NCI-H2107 (cell line): ENCODE data around the gene OPCML.

Experiments
- DNase-seq: peaks from one replicate; lab custom pipeline; 2025; lab: John Stamatoyannopoulos, UW

Gene OPCML

DNA sequence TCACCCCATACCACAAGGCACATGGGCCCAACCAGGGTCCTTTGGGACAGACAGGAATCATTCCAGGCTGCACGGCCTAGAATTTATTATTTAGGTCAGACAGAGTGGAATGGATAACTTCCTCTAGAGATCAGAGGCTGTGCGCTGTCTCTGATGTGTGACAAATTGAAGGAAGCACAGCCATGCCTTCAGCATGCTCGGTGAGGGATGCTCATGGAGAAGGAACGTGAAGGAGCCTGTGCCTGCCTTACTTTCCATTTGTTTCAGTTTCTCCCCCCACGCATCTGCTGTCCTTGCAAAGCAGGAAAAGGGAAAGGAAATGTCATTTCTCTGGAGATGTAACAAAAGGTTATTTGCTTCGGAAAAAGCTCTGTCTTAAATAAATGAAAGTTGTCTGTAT is 644.1 kb downstream of the OPCML start:
- no peak for DNase-seq

DNA sequence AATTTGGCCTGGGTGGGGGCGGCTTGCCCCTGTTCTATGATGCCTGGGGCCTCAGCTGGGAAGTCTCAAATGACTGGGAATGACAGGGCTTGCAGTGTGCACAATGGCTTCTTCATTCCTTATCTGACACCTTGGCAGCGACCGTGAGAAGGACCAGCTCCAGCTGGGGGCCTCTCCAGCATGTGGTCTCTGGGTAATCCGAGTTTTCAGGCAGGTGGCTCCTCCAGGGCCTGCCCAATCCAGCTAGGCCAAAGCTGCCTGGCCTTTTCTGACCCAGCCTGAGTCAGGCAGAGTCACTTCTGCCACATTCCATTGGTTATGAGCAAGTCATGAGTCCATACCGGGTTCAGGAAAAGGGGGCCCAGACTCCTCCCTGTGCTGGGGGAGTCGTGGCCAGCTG is 646.0 kb downstream of the OPCML start:
- DNase-seq, result no peak

DNA sequence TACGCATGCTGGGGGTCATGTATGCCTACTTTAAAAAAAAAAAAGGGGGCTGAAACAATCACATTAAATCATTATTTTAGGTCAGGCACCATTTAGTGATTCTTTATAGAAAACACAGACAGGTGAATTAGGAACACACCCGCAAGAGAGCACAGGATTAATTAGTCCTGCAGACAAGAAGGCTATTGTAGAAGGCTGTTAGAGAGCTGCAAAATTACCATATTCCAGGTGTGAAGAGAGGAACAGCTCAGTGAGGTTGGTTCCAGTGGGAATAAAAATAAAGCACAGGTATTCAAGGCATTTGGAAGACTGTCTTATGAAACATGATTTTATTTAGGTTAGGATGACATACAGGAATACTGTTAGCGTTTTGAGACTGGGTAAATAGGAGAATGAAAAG is 649.1 kb downstream of the OPCML start:
- DNase-seq, result no peak

DNA sequence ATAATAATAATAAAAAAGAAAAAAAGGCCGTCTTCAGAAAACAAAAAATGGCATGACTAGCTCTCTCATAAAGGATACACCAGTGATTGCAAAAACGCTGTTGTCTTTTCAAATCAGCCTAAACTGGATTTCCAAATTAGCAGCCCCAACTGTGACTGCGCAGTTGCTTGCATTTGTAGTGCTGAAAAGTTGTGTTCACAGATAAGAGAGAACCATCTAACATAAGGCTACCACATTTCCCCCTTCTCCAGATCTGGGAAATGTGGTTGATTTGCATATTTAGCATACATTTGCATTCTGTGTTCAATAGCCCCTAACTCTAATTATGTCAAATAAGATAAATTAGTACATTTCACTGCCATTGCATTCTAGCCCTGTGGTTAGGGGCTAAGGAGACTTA is 650.7 kb downstream of the OPCML start:
- no peak for DNase-seq

DNA sequence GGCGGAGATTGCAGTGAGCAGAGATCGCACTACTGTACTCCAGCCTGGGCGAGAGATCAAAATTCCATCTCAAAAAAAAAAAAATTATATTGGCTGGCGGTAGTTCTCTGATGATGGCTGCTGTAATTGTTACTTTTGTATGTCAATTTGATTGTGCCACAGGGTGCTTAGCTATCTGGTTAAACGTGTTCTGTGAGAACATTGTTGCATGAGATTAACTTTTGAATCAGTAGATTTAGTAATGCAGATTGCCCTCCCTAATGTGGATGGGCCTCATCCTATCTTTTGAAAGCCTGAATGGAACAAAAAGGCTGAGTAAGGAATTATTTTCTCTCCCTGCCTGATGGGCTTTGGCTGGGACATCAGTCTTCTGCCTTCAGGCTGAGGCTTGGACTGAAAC is 654.2 kb downstream of the OPCML start:
- DNase-seq, result no peak

DNA sequence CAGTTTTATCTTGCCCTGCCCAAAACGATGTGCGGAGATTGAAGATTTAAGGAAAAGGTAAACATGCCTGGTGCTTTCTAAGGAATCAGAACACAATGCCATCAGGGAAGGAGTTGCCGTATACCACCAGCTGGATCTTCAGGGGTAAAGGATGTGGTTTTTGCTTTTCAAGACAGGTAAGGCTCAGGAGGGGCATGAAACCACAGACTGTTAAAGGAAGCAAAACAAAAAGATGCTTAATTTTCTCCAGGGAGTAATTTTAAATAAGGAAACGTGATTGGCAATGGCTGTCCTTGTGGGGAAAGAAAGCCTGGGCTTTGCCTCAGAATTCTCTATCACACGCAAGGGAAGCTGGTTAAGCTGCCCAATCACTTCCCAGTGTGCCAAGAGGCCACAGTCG is 655.6 kb downstream of the OPCML start:
- no peak for DNase-seq

DNA sequence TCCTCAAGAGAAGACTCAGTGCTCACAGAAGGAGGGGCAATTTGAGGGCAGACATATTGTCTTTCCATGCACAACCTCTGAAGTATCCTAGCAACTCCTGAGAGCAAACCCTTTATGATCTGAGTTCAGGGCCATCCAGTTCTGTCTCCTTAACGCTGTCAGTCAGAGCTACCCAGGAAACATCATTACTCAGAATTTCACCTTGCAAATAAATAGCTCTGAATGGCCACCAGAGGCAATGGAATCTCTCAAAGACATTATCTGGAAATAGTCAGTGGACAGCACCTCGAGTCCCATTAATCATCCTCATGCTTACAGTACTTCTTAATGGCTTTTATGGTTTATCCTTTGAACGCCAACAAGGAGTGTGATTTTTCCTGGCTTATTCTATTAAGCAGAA is 656.1 kb downstream of the OPCML start:
- DNase-seq, result no peak

DNA sequence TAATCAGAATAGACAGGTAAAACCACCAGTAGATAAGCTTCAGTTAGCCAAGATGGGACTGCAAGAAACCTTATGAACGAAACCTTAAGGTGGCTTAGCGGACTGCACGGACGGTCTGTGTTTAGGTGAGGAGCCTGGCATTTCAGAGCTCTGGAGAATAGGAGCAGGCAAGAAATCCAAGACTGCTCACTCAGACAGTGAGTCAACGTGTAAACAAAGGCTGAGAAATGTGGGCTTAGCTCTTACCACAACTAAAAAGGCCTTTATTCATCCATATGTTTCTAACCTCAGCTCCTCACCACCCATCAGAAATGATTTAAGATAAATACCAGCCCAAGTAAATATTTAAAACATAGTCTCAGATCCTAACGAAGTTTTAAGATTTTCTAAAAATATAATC is 657.7 kb downstream of the OPCML start:
- DNase-seq, result no peak

DNA sequence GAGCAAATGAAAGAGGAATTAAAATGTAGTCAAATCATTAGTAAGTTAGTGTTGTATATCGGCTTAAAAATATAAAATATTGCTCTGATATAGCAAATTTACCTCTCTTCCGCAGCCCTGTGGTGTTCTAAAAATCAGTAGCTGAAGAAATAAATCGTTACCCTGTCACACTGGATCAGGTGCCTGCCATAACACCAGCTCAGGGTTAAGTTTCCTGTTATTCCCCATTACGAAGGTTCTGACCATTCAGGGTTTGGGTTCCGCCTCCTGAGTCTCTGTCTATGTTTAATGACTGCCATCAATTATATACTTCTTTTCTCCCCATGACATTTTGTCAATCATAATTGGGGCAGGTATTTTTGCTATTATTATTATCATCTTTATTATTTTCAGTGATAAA is 658.5 kb downstream of the OPCML start:
- no peak for DNase-seq

DNA sequence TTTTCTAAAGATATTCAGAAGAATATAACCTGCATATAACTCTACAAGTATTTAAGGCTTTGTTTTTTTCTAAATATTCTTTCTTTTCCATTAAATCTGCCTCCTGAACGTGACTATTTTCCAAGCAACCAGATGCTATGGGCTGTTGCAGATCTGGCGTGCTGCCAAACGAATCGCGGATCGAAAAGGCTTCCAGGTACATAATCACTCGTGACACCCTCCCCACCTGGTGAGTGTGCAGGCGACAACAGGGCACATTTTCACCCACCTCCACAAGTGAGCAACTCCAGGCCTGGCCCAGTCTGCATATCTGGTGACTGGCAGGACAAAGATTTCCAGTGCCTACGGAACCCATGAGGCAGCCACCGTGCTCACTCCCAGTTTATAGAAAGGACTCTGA is 660.1 kb downstream of the OPCML start:
- DNase-seq, result no peak

DNA sequence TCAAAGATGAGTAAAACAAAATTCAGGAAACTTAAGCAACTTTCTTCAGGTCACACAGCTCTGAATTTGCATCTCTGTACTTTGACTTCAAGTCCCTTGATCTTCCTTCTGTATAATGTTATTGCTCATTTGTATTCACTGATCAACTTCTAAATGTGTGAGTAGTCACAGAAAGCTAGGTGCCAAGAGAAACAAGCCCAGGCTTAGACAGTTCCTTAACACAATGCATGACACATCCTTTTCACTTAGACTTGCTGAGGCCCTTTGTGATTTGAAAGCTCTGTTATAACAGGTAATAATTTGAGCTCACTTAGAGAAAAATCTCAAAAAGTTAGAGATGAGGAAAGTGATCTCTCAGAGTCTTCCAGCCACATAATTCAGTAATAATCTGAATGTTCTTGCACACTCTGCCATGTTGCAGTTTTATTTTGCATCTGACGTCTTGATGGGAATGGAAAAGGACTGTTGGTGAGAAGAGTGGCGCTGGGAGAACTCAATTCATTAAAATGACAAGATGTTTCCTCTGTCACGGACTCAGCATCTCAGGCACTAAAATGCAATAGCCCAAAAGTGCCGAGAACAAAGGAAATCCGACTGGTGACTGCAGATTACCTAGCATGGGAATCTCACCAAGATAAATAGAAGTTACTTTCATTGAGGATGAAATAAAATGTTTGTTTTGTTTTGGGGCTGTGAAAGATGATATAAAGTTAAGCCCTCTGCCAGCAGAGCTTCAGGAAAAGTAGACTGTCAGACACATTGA is 665.3 kb downstream of the OPCML start:
- DNase-seq, result no peak

DNA sequence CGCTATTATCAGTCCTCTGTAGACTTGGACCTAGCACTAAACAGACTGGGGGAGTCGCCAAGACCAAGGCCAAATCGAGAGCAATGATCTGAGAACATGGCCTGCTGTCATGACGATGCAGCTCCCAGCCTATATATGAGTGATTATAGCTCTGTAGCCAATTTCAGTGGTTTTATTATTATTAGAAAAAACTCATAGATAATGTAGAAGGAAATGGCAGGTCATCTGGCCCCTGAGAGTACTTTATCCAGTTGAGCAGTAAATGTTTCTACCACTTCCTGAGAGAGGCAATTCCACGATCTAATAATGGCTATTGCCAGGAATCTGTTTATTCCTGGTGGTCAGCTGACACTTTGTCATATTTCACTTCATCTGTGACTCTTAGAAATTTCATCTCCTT is 666.7 kb downstream of the OPCML start:
- no peak for DNase-seq

DNA sequence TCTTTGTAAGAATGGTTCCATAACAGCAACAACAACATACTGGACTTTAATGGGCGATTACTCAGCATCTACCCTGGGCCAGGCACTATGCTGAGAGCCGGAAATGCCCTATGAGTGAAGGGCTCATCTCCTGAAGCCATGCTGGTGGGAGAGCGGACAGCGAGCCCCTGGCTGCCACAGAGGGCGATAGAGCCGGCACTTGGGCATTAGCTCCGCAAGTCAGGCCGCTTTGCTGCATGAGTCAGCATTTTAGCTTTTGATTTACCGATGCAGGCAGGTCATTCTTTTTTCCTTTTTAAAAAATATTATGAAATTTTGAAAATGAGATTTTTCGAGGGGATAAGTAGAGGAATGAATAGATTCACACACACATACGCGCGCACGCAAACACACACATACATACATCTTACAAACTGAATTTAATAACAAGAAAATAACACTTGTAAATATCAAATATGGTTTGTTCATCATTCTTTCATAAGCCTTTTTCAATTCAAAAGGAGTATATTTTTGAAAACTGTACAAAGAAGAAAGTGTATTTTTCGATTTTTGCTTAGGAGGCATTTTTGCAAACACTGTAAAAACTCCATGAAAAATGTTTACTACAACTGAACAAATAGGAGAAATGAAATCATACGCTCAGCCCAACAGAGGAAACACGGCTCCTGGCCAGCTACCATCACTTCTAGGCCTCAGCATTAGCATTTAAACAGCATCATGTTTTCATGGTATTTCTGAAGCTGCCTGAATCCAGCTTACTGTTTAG is 667.3 kb downstream of the OPCML start:
- no peak for DNase-seq

DNA sequence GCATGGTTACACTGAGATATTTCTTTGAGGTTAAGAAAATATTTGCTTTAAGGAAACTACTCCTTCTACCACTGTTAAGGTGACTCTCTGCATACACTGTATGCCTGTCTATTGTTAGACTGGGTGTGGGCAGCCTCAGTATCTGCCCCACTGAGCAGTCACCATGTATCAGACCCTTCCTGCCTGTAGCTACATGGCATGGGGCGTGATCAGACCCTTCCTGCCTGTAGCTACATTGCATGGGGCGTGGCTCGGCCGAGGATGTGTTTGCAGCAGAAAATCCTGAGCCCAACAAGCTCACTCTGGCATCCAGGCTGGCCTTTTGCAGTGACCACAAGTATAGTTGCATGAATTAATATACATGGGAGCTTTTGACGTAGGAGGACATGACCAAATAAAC is 669.4 kb downstream of the OPCML start:
- no peak for DNase-seq

DNA sequence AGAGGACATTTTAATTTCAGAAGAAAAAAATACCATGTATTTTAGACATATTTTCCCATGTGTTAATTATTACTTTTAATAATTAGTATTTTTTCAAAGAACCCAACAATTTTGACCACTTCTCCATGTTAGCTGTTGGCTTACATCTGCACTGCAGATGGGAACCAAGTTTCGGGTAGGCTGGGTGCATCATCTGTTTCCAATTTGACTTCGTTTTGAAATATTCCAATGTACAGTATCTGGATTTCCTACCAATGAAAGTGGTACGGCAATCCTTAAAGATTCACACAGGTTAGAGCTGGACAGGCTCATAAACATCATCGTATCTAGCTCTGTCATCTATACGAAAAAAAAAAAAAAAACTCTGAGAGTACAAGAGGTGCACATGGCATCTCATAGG is 670.2 kb downstream of the OPCML start:
- no peak for DNase-seq

DNA sequence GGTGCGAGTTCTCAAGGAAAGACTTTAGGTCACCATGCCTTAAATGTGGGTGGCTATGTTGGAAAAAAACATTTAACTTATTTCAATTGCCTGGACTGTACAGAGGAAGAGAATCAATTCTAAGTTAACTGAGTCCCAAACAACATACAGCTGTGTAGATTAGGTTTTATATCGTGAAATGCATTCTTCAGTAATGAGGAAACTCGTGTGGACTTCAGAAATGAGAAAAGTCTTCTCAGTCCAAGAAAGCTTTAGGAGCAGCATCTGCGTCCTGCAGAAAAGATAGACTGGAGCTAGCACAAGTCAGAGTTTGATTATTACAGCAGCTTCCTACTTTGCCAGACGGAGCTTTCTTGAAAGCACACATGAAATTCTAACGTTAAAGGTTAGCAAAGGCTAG is 673.0 kb downstream of the OPCML start:
- no peak for DNase-seq

DNA sequence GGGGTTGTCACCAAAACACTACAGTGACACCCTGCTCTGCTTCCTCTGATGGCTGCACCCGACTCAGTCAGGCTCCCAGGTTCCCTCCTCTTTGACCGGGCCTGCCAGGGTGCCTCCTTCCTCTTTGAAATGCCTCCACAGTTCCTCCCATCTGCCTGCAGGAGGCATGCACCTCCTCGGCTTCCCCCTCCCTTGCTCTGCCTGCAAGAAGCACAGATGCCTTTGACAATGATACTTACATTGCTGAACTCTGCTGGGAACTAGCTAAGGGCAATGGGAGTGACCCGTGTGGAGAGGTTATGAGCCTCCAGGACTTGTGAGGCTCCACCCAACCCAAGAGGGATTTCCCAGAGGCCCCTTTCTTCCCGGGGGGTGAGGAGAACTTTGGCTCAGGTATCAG is 674.1 kb downstream of the OPCML start:
- no peak for DNase-seq

DNA sequence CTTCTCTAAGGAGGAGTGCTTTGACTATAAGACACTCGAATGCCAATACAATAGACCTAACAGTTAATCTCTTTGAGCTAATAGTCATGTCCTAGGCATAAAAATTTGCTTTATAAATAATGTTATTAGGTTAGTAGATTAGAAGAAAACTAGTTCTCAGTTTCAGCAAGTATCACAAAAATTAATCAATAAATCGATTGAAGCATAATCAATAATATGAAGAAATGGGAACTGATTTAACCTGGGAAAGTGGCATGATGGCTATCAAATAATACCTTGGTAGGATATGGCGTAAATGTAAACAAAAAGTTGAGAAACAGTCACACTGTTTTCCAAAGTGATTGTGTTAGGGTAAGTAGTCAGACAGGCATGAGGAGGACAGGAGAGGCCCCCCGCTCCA is 676.3 kb downstream of the OPCML start:
- DNase-seq, result no peak

DNA sequence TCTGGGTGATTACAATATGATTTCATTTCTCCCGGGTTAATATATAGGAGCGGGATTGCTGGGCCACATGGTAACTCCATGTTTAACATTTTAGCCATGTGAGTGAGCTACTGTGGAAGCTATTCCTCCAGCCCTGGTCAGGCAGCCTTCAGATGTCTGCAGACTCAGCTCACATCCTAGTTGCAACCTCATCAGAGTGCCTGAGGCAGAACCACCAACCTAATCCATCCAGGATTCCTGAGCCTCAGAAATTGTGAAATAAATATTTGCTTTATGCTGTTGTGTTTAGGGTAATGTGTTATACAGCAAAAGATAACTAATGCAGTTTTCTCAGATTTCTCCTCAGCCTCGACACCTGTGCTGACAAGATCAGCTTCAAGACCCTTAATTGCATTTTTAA is 676.8 kb downstream of the OPCML start:
- no peak for DNase-seq

DNA sequence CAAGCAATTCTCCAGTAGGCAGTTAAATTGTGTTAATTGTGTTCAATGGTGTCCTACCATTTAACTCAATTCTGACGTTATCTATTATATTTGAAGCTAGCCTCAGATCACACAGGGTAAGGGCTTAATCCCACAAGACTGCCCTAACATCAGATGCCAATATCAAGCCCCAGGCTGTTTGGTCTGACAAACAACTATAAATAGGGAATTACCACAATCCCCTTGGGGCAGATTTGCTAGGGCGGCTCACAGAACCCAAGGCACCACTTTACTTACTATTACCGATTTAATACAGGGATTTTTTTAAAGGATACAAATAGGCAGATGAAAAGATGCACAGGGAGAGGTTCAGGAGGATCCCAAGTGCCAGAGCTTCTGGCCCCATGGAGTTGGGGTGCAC is 678.4 kb downstream of the OPCML start:
- DNase-seq, result no peak

DNA sequence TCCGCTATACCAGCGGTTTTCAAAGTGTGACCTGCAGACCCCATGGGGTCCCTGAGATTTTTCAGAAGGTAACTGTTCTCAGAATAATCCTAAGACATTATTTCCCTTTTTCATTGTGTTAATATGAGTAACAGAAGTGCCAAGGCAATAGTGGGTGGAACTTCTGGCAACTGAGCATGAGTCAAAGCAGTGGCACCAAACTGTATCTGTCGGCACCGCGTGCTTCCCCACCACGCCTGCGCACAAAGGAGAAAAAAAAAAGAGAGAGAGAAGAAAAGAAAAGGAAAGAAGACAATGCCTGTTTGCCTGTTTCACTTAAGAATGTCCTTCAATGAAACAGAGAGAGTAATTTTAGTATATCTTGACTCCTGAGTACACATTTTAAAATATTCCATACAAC is 679.9 kb downstream of the OPCML start:
- DNase-seq, result no peak

DNA sequence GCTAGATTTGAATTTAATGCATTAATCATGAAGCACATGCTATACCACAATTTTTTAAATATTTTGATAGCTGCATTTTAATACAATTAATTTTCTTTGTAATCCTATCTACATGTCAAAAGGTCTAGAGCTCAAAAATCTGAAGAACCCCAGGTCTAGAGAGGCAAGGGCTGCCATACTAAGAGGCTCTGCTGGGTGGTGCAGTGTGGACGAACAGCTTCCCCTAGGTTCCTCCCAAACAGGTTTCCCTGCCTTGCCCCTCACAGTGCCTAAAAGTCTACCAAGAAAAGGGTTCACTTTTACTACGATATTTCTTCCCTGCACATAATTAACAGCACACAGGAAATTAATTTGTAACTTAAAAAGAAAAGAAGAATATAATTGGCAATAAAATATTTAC is 681.1 kb downstream of the OPCML start:
- no peak for DNase-seq

DNA sequence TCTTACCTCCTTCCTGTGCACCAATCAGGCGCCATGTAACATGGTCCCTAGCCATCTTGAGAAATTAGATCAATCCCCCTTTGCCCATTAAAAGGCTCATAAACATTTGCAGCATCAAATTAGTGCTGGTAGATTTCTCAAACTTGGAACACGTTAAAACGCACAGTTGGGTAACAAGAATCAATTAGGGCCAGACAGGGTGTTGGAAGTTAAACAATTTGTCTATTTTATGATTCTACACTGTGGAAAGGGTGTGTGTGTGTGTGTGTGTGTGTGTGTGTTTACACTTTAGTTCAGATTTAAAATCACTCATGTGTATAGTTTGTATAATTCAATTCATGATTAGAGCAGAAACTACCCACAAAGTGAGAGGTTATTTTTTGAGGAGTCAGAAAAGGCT is 682.0 kb downstream of the OPCML start:
- DNase-seq, result no peak

DNA sequence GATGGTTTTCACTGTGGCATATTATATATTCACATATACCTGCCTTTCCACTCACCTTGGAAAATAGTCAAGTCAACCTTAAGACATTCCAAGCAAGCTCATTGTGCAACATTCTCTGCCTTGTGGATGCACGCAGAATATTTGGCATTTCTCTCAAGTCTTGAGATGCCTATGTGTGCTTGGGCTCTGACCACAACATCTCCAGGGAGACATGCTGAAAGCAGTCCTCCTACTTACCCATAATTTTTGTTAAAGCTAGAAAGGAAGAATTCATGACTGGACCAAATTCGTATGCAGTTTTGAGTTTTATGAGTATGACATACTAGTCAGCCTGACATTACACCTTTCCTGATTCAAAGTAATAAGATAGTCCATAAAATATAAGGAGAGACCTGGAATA is 684.0 kb downstream of the OPCML start:
- DNase-seq, result no peak
